A673 (cell line): ENCODE data around the gene ENTPD2.

Source experiments
- EZH2 ChIP-seq: fragments of 200-600 bp; sonication (generic); IDR thresholded peaks from 2 replicates; pipeline ENCODE4 v1.6.1; 2017; ENCODE audit warnings: borderline replicate concordance, low read depth, mild to moderate bottlenecking, mixed read lengths, antibody characterized with exemption, low read length; ENCODE audit not compliant: poor library complexity, severe bottlenecking
- TF ChIP-seq, protein P1 (sequence below): fragments of 300-800, 200-600 bp; sonication (generic); conservative IDR thresholded peaks from 2 replicates; pipeline ENCODE4 v1.5.1; 2017; ENCODE audit warnings: low read depth, mild to moderate bottlenecking, antibody characterized with exemption, low read length, moderate library complexity, mixed read lengths

DNA sequence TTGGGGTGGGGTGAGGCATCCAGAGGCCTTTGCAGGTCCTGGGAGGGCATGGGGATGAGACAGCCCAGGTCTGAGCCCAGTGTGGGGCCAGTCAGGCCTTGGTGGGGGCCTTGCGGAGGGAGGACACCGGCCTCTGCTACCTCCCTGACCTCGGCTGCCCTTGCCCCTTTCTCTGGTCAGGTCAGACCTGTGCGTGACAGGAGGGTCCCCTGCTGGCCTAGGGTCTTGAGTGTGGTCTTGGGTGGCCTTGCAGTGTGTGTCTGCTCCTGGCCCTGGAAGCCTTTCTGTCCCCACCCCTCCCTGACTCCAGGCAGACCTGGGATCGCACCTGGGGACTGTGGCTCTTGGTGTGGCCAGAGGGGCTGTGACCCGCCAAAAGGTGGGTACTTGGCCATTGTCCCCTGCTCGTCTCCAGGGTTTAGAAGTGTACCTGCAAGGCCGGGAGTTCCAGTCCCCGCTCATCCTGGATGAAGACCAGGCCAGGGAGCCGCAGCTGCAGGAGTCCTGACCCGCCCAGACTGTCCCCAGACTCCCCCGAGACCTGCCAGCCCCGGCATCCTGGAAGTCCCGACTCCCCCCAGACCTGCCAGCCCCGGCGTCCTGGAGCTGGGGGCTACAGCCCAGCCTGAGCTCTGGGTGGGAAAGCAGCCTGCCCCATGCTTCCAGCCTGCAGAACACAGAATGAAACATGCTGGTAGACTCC lies 28.5 kb upstream of the ENTPD2 start:
- TF ChIP-seq, protein P1, sequence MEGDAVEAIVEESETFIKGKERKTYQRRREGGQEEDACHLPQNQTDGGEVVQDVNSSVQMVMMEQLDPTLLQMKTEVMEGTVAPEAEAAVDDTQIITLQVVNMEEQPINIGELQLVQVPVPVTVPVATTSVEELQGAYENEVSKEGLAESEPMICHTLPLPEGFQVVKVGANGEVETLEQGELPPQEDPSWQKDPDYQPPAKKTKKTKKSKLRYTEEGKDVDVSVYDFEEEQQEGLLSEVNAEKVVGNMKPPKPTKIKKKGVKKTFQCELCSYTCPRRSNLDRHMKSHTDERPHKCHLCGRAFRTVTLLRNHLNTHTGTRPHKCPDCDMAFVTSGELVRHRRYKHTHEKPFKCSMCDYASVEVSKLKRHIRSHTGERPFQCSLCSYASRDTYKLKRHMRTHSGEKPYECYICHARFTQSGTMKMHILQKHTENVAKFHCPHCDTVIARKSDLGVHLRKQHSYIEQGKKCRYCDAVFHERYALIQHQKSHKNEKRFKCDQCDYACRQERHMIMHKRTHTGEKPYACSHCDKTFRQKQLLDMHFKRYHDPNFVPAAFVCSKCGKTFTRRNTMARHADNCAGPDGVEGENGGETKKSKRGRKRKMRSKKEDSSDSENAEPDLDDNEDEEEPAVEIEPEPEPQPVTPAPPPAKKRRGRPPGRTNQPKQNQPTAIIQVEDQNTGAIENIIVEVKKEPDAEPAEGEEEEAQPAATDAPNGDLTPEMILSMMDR = no peak
- TF ChIP-seq EZH2 = no peak
